OCI-LY7 (cell line): ENCODE data around the gene HRH2. TPM values are rescaled to one million over a fixed set of nuclear protein-coding genes. Genes with fewer than 3 reads are reported as not detected.

Experiments
- BruUV-seq: library from RNA; stranded (reverse); fragments of 400-500 nt; replicated peaks from 2 replicates; lab custom pipeline; 2021; lab: Mats Ljungman, UMichigan
- CTCF ChIA-PET: fragments of 300-600 bp; sonication (Branson Sonifier 250); formaldehyde crosslinking; loops from one replicate; lab custom pipeline; 2022; ENCODE audit warnings: antibody characterized with exemption; ENCODE audit not compliant: unreplicated experiment; lab: Charles Lee
- POLR2A ChIA-PET: fragments of 300-600 bp; sonication (Branson Sonifier 250); formaldehyde crosslinking; loops from one replicate; lab custom pipeline; 2022; ENCODE audit warnings: antibody characterized with exemption; lab: Charles Lee
- DNase-seq: peaks from one replicate; pipeline ENCODE4 v3.0.0-alpha.2; 2015; ENCODE audit warnings: low spot score
- H2AFZ ChIP-seq: fragments of 200-600 bp; sonication (generic), shearing (Covaris generic); 2 replicates; pipeline ENCODE4 v1.6.1; 2014; ENCODE audit warnings: mild to moderate bottlenecking, antibody characterized with exemption, low read length, moderate library complexity
- H3K27ac ChIP-seq: fragments of 200-600 bp; sonication (generic); 2 replicates; pipeline ENCODE4 v1.5.1; 2014; ENCODE audit warnings: mixed run types, low read depth, mild to moderate bottlenecking, moderate library complexity, low read length, inconsistent platforms; ENCODE audit not compliant: poor library complexity, severe bottlenecking
- H3K36me3 ChIP-seq: fragments of 200-600 bp; sonication (generic); 2 replicates; pipeline ENCODE4 v1.6.1; 2014; ENCODE audit warnings: mild to moderate bottlenecking, antibody characterized with exemption, low read length, moderate library complexity, mixed read lengths; ENCODE audit not compliant: insufficient read depth
- H3K4me1 ChIP-seq: fragments of 200-600 bp; sonication (generic); 2 replicates; pipeline ENCODE4 v1.5.1; 2014; ENCODE audit warnings: mild to moderate bottlenecking, low read length; ENCODE audit not compliant: insufficient read depth, poor library complexity, severe bottlenecking
- H3K4me2 ChIP-seq: fragments of 200-600 bp; sonication (generic); 2 replicates; pipeline ENCODE4 v1.6.1; 2014; ENCODE audit warnings: mild to moderate bottlenecking, low read length
- H3K4me3 ChIP-seq: fragments of 200-600 bp; sonication (generic); 2 replicates; pipeline ENCODE4 v1.5.1; 2014; ENCODE audit warnings: mild to moderate bottlenecking, low read depth, low read length; ENCODE audit not compliant: poor library complexity, severe bottlenecking
- H3K79me2 ChIP-seq: fragments of 200-600 bp; sonication (generic); 2 replicates; pipeline ENCODE4 v1.6.1; 2016; ENCODE audit warnings: low read depth, mild to moderate bottlenecking, low read length, moderate library complexity, mixed read lengths; ENCODE audit not compliant: insufficient read depth
- H3K9me2 ChIP-seq: fragments of 200-600 bp; sonication (generic); 2 replicates; pipeline ENCODE4 v1.6.1; 2016; ENCODE audit warnings: mild to moderate bottlenecking, low read length, mixed read lengths; ENCODE audit not compliant: insufficient read depth
- H3K9me3 ChIP-seq: fragments of 200-600 bp; sonication (generic); 2 replicates; pipeline ENCODE4 v1.6.1; 2014; ENCODE audit warnings: mild to moderate bottlenecking, mixed run types, low read length, mixed read lengths
- H4K20me1 ChIP-seq: fragments of 200-600 bp; sonication (generic); 2 replicates; pipeline ENCODE4 v1.6.1; 2014; ENCODE audit warnings: mild to moderate bottlenecking, antibody characterized with exemption, low read length, moderate library complexity, mixed read lengths; ENCODE audit not compliant: insufficient read depth
- EZH2phosphoT487 ChIP-seq: fragments of 200-600 bp; sonication (generic); IDR thresholded peaks from 2 replicates; pipeline ENCODE4 v1.6.1; 2018; ENCODE audit warnings: low read depth, borderline replicate concordance, mild to moderate bottlenecking, mixed run types, antibody characterized with exemption, low read length, moderate library complexity, mixed read lengths
- intact Hi-C: fragments of 100-400 bp; cut with micrococcal nuclease; formaldehyde crosslinking; loops from one replicate; pipeline ENCODE4 v1.10.0; 2022; ENCODE audit not compliant: unreplicated experiment
- total RNA-seq, 2 experiments: library from RNA; depleted of rRNA in 1 of 2; stranded (reverse); fragments of >200 nt in 1 of 2; shearing (Covaris generic) in 1 of 2; gene quantifications; 2 replicates each; pipeline ENCODE4 v1.2.3, GENCODE V29; 2014 to 2022
- TF ChIP-seq, protein P1 (sequence below): fragments of 200-600 bp; sonication (generic); conservative IDR thresholded peaks from 2 replicates; pipeline ENCODE4 v1.5.1; 2014; ENCODE audit warnings: mild to moderate bottlenecking, antibody characterized with exemption, low read length, moderate library complexity, mixed read lengths

HRH2 gene
- total RNA-seq, 2 experiments from 2014 or later: not detected

DNA sequence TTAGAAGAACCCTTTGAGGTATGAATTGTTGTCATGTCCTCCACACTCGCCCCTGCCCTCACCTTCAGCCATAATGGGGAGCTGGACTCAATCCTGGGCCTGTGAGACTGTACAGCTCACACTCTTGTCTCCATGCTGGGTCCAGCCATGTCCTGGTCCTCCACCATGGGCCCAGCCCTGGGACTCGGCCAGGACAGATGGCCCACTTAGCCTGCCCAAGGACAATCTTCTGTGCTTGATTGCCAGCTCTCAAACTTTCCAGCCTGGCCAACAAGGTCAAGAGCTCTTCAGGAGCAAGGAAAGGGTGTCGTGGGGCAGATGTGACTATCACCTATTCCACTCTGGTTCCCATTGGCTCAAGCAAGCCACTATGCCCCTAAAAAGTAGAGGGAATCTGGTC, 90.8 kb downstream of the HRH2 start:
- CTCF ChIA-PET: no interaction called here
- no peaks in the 10 kb centered on the region for H3K4me1 ChIP-seq
- POLR2A ChIA-PET: interaction anchor here (0.5 kb wide), 1 partner anchor 232 kb away, joined by 4 read pairs; no protein-coding TSS in a partner anchor
- no peak overlapping the region for H3K27ac ChIP-seq
- H3K9me2 ChIP-seq: no peaks in the 10 kb centered on the region
- H3K79me2 ChIP-seq: no peaks in the 10 kb centered on the region
- no peak overlapping the region for H3K4me3 ChIP-seq
- H4K20me1 ChIP-seq: no peaks in the 10 kb centered on the region
- TF ChIP-seq, protein P1, sequence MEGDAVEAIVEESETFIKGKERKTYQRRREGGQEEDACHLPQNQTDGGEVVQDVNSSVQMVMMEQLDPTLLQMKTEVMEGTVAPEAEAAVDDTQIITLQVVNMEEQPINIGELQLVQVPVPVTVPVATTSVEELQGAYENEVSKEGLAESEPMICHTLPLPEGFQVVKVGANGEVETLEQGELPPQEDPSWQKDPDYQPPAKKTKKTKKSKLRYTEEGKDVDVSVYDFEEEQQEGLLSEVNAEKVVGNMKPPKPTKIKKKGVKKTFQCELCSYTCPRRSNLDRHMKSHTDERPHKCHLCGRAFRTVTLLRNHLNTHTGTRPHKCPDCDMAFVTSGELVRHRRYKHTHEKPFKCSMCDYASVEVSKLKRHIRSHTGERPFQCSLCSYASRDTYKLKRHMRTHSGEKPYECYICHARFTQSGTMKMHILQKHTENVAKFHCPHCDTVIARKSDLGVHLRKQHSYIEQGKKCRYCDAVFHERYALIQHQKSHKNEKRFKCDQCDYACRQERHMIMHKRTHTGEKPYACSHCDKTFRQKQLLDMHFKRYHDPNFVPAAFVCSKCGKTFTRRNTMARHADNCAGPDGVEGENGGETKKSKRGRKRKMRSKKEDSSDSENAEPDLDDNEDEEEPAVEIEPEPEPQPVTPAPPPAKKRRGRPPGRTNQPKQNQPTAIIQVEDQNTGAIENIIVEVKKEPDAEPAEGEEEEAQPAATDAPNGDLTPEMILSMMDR: no peak
- TF ChIP-seq EZH2phosphoT487: no peak
- no peak overlapping the region for H2AFZ ChIP-seq
- no peak for DNase-seq
- no peak overlapping the region for H3K4me2 ChIP-seq
- H3K9me3 ChIP-seq: no peaks in the 10 kb centered on the region
- no peaks in the 10 kb centered on the region for H3K36me3 ChIP-seq
- intact Hi-C loops: no loop called here
- no TSS peak for BruUV-seq

DNA sequence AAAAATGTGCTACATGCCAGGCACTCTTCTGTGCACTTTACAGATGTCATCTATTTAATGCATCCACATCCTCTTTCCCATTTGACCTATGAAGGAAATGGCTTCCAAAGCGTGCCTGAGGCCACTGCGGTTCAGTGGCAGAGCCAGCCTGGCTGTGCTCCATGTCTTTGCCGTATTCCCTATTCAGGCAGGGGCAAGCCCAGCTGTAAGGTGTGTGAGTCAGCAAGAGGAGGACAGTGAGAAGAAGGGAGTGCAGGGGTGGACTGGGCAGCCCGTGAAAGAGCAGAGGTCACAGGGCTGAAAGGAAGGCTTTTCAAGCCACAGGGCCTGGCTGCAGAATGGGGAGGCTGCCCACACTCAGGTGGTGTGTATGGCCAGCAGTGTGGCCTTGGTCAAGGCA, 91.7 kb downstream of the HRH2 start:
- Histone ChIP-seq H3K9me3 (no peaks in the 10 kb centered on the region), H3K4me3 (no peak overlapping the region), H3K4me1 (no peaks in the 10 kb centered on the region), H2AFZ (no peak overlapping the region), H3K4me2 (no peak overlapping the region), H3K27ac (no peak overlapping the region), H4K20me1 (no peaks in the 10 kb centered on the region), H3K79me2 (no peaks in the 10 kb centered on the region), H3K9me2 (no peaks in the 10 kb centered on the region), H3K36me3 (no peaks in the 10 kb centered on the region)
- BruUV-seq: no TSS peak
- DNase-seq: no peak
- ChIA-PET POLR2A (no interaction called here), CTCF (no interaction called here)
- intact Hi-C loops: no loop called here
- no peak for TF ChIP-seq EZH2phosphoT487

- BruUV-seq: no TSS peak
- no peak for DNase-seq
- Histone ChIP-seq H3K9me2 (no peaks in the 10 kb centered on the region), H4K20me1 (no peaks in the 10 kb centered on the region), H3K4me2 (no peak overlapping the region), H2AFZ (no peak overlapping the region), H3K4me1 (no peaks in the 10 kb centered on the region), H3K27ac (no peak overlapping the region), H3K4me3 (no peak overlapping the region), H3K9me3 (no peaks in the 10 kb centered on the region), H3K36me3 (no peaks in the 10 kb centered on the region), H3K79me2 (no peaks in the 10 kb centered on the region)
- TF ChIP-seq, protein P1: no peak
- TF ChIP-seq EZH2phosphoT487: no peak
- POLR2A ChIA-PET: no interaction called here
- intact Hi-C loops: no loop called here
- CTCF ChIA-PET: no interaction called here
These were observed 92.7 kb downstream of the HRH2 start for GRCh38 chr5:175750511-175750931.
